Activated T-cell treated with anti-CD3 and anti-CD28 coated beads, Interleukin-2, amount 50 U/mL, for 72 hours (primary cell): ENCODE results near the gene PEX3. TPM values are rescaled to one million over a fixed set of nuclear protein-coding genes. Genes with fewer than 3 reads are reported as not detected.

ENCODE experiments used
- ATAC-seq, 2 donors: fragments of 150-1000 bp; cut with Tn5 transposase; replicated peaks in 1 of 2; 2 replicates each; pipeline ENCODE4 v1.10.0; 2021; ENCODE audit warnings: moderate library complexity in 2 of 2, mild to moderate bottlenecking in 1 of 2
- DNase-seq, 2 donors: peaks; one replicate each; pipeline ENCODE4 v3.0.0; 2021 to 2022; ENCODE audit warnings: mixed read lengths in 1 of 2
- H3K27ac Mint-ChIP-seq: one replicate; pipeline ENCODE4 v1.8.0; 2022; ENCODE audit warnings: mild to moderate bottlenecking, moderate library complexity, mixed read lengths
- H3K27me3 Mint-ChIP-seq: one replicate; pipeline ENCODE4 v1.8.0; 2022; ENCODE audit warnings: low read depth, mixed read lengths
- H3K36me3 Mint-ChIP-seq, 2 donors: one replicate each; pipeline ENCODE4 v1.8.0; 2022; ENCODE audit warnings: mixed read lengths in 2 of 2, mild to moderate bottlenecking in 1 of 2; ENCODE audit not compliant: insufficient read depth in 2 of 2
- H3K4me1 Mint-ChIP-seq: one replicate; pipeline ENCODE4 v1.8.0; 2022; ENCODE audit warnings: low read depth, mixed read lengths
- H3K4me3 Mint-ChIP-seq, 2 donors: one replicate each; pipeline ENCODE4 v1.8.0; 2022; ENCODE audit warnings: mild to moderate bottlenecking in 2 of 2, mixed read lengths in 2 of 2, moderate library complexity in 2 of 2
- H3K9me3 Mint-ChIP-seq, 2 donors: one replicate each; pipeline ENCODE4 v1.8.0; 2022; ENCODE audit warnings: mixed read lengths in 2 of 2
- total RNA-seq, 2 donors: library from RNA; stranded (reverse); gene quantifications; one replicate each; pipeline ENCODE4 v1.2.3, GENCODE V29; 2022

The PEX3 gene, protein sequence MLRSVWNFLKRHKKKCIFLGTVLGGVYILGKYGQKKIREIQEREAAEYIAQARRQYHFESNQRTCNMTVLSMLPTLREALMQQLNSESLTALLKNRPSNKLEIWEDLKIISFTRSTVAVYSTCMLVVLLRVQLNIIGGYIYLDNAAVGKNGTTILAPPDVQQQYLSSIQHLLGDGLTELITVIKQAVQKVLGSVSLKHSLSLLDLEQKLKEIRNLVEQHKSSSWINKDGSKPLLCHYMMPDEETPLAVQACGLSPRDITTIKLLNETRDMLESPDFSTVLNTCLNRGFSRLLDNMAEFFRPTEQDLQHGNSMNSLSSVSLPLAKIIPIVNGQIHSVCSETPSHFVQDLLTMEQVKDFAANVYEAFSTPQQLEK
- total RNA-seq, result 10 to 100 TPM; 24.0 to 24.3 TPM

GRCh38 chr6:143450453-143451371, at the start of gene PEX3, which contains the start of gene ADAT2:
Gene PEX3, plus strand, starts transcription at chr6:143450805. Its CDS starts 238 bp downstream, at chr6:143451043.
Gene ADAT2, minus strand, starts transcription at chr6:143450695. Its CDS starts 37 bp downstream, at chr6:143450658.
- DNase-seq, result peak; percentile 96
- Mint-ChIP-seq H3K4me3 (peak within 1 kb of the TSS; percentile 96 to 99), H3K9me3 (no peaks in the 10 kb centered on the region), H3K4me1 (peaks cover 39% of the 10 kb centered on the region), H3K36me3 (peaks cover 2 to 6% of the 10 kb centered on the region in 2 donors), H3K27me3 (no peaks in the 10 kb centered on the region), H3K27ac (peak within 1 kb of the TSS; percentile 96)
- ATAC-seq, result peak; percentile 98

DNA sequence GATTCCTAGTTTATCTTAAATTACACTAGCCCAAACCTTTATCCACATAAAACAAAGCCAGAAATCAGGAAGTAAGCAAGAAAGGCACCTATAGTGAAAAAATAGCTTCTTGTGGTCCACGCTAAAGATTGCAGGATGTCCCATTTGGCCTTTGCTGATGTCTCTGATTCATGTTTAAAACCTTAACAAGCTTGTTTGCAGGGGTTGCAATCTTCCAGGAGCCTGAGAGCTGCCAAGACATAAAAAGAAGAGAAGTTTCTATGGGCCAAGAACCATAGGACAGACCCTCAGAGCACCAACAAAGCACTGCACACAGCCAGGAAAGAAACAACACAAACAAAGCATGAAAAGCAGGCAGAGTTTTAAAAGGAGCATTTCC, 49.5 kb upstream of the PEX3 start:
- H3K27me3 Mint-ChIP-seq, result peaks cover 7% of the 10 kb centered on the region
- H3K4me3 Mint-ChIP-seq, result no peak overlapping the region
- no peaks in the 10 kb centered on the region for H3K36me3 Mint-ChIP-seq
- H3K4me1 Mint-ChIP-seq, result peaks cover 25% of the 10 kb centered on the region
- no peaks in the 10 kb centered on the region for H3K9me3 Mint-ChIP-seq
- ATAC-seq (no peak), DNase-seq (no peak)
- no peak overlapping the region for H3K27ac Mint-ChIP-seq

- Mint-ChIP-seq H3K4me3 (no peak overlapping the region), H3K9me3 (no peaks in the 10 kb centered on the region), H3K27ac (no peak overlapping the region), H3K27me3 (peaks cover 7% of the 10 kb centered on the region), H3K36me3 (no peaks in the 10 kb centered on the region), H3K4me1 (peaks cover 25% of the 10 kb centered on the region)
- ATAC-seq, result no peak
- no peak for DNase-seq
Measured at GRCh38 chr6:143401636-143402370, 48.8 kb upstream of the PEX3 start.

DNA sequence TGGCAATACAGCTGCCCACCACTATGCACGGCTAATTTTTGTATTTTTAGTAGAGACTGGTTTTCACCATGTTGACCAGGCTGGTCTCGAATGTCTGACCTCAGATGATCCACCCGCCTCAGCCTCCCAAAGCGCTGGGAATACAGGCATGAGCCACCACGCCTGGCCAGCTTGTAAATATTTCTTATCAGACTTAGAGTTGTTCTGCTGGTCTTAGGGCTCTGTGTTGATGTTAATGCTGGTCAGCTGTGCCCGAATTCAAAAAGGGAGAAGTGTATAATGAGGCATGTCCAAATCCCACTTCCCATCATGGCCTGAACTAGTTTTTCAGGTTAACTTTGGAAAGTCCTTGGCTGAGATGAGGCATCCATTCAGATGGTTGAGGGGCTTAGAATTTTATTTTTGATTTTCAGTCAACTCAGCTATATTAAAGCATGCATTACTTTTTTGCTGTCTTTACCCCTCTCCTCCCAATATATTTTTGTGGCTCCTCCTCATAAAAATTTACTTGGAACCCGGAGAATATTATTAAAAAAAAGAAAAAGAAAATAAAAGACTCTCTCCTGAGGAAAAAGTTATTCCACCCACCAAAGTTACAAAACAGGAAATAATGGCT, 47.8 kb upstream of the PEX3 start:
- Mint-ChIP-seq H3K27me3 (peaks cover 7% of the 10 kb centered on the region), H3K4me1 (peaks cover 25% of the 10 kb centered on the region), H3K4me3 (no peak overlapping the region), H3K27ac (no peak overlapping the region), H3K36me3 (no peaks in the 10 kb centered on the region), H3K9me3 (no peaks in the 10 kb centered on the region)
- ATAC-seq (no peak), DNase-seq (no peak)

- Mint-ChIP-seq H3K4me3 (no peak overlapping the region), H3K9me3 (peaks cover 0 to 3% of the 10 kb centered on the region in 2 donors), H3K4me1 (peaks cover 8% of the 10 kb centered on the region), H3K36me3 (peaks cover 0 to 3% of the 10 kb centered on the region in 2 donors), H3K27me3 (no peaks in the 10 kb centered on the region), H3K27ac (no peak overlapping the region)
- ATAC-seq, result no peak
- DNase-seq, result no peak
Measured at GRCh38 chr6:143405373-143406154, 45.0 kb upstream of the PEX3 start.

DNA sequence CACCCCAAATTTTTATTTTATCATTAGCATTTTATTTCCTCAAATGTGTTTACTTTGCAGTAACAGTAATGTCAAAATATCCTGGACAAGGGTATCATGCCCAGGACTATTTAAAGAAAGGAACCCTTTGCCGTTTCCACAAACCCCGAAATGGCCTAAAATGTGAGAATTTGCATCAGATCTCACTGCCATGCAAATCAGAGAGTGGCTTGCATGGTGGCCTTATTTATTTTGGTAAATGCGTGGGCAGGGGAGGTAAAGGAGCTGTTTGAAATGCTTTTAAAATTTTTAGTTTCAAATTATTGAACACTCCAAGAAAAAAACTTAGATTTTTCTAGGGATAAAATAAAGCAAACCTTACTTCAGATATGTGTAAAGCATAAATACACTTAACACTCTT, 43.9 kb upstream of the PEX3 start:
- DNase-seq (no peak), ATAC-seq (no peak)
- peaks cover 0 to 3% of the 10 kb centered on the region in 2 donors for H3K9me3 Mint-ChIP-seq
- H3K36me3 Mint-ChIP-seq, result peaks cover 0 to 3% of the 10 kb centered on the region in 2 donors
- no peak overlapping the region for H3K27ac Mint-ChIP-seq
- no peaks in the 10 kb centered on the region for H3K4me1 Mint-ChIP-seq
- H3K4me3 Mint-ChIP-seq, result no peak overlapping the region
- H3K27me3 Mint-ChIP-seq, result no peaks in the 10 kb centered on the region

- ATAC-seq (no peak), DNase-seq (no peak)
- H3K36me3 Mint-ChIP-seq, result peaks cover 0 to 3% of the 10 kb centered on the region in 2 donors
- no peak overlapping the region for H3K27ac Mint-ChIP-seq
- H3K27me3 Mint-ChIP-seq, result no peaks in the 10 kb centered on the region
- H3K4me1 Mint-ChIP-seq, result no peaks in the 10 kb centered on the region
- H3K9me3 Mint-ChIP-seq, result peaks cover 0 to 3% of the 10 kb centered on the region in 2 donors
- no peak overlapping the region for H3K4me3 Mint-ChIP-seq
Measured at GRCh38 chr6:143408151-143408786, 42.3 kb upstream of the PEX3 start.

- Mint-ChIP-seq H3K4me1 (no peaks in the 10 kb centered on the region), H3K9me3 (peaks cover 0 to 3% of the 10 kb centered on the region in 2 donors), H3K4me3 (no peak overlapping the region), H3K27ac (no peak overlapping the region), H3K27me3 (no peaks in the 10 kb centered on the region), H3K36me3 (peaks cover 0 to 3% of the 10 kb centered on the region in 2 donors)
- DNase-seq (no peak), ATAC-seq (no peak)
Measured at GRCh38 chr6:143408787-143409162, 41.8 kb upstream of the PEX3 start.

DNA sequence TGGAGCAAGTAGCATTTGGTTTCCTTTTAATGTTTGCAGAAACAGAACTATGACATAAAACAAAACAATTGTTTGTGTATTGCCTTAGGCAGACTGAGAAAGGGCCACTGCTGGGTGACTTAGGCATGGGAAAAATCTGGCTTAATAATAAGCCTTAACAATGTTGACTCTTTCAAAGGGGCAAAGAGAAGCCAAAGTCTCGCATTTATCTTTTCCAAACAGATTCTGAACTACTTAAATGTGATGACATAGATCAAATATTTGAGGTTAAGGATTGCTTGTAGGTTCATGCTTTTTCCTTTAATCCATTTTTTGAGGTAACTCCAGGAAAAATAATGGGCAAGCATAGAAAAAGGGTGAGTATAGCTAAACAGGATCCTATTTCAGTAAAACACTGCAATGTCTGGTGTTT, 39.7 kb upstream of the PEX3 start:
- no peak for ATAC-seq
- Mint-ChIP-seq H3K4me1 (no peaks in the 10 kb centered on the region), H3K9me3 (peaks cover 0 to 3% of the 10 kb centered on the region in 2 donors), H3K4me3 (no peak overlapping the region), H3K36me3 (peaks cover 0 to 3% of the 10 kb centered on the region in 2 donors), H3K27me3 (no peaks in the 10 kb centered on the region), H3K27ac (no peak overlapping the region)
- no peak for DNase-seq

DNA sequence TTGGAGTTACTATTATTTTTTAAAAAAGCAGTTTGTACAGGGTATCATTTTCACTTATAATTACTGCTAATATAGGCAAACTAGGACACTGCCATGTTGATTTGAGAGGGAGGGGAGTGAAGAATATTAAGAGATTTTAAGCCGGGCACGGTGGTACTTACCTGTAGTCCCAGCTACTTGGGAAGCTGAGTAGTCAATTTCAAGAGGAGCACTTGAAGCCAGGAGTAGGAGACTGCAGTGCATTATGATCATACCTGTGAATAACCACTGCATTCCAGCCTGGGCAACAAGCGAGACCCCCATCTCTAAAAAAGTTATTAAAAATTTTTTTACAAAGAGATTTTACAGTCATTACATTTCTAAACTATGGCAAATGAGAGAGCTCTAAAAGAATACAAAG, 35.8 kb upstream of the PEX3 start:
- Mint-ChIP-seq H3K4me3 (no peak overlapping the region), H3K36me3 (peaks cover 0 to 3% of the 10 kb centered on the region in 2 donors)

GRCh38 chr6:143419526-143419925, 31.1 kb upstream of the PEX3 start:
- Mint-ChIP-seq H3K9me3 (no peaks in the 10 kb centered on the region), H3K4me3 (no peak overlapping the region), H3K36me3 (peaks cover 0 to 5% of the 10 kb centered on the region in 2 donors), H3K4me1 (no peaks in the 10 kb centered on the region), H3K27ac (no peak overlapping the region), H3K27me3 (no peaks in the 10 kb centered on the region)
- no peak for DNase-seq
- no peak for ATAC-seq

More for the DNA sequence above, 35.8 kb upstream of the PEX3 start:
- H3K27ac Mint-ChIP-seq, result no peak overlapping the region
- no peaks in the 10 kb centered on the region for H3K27me3 Mint-ChIP-seq
- no peak for DNase-seq
- peaks cover 0 to 2% of the 10 kb centered on the region in 2 donors for H3K9me3 Mint-ChIP-seq
- no peak for ATAC-seq
- no peaks in the 10 kb centered on the region for H3K4me1 Mint-ChIP-seq
